Measurements from ENCODE around the gene LARGE1.

Gene LARGE1

DNA sequence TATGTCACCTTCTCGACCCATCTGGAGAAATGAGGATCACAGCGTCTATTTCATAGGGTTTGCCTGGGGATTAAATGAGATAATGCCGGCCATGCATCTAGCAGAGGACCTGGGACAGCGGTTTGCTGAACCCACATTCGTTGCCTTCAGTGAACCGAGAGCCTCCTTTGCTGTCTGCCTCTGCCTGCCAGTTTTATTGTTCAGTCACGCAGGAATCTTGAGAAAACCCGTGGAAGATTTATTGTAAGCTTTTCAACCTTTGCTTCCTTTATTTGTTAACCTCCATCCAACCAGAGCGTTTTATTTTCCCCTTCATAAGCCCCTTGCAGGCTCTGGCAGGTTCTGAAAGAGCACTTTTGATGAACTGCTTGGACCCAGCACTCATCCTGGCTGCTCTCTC, 659.8 kb downstream of the LARGE1 start:
- no peak overlapping the region for H3K27ac ChIP-seq
- DNase-seq (ENCODE audit: low read depth, low spot score): no peak

DNA sequence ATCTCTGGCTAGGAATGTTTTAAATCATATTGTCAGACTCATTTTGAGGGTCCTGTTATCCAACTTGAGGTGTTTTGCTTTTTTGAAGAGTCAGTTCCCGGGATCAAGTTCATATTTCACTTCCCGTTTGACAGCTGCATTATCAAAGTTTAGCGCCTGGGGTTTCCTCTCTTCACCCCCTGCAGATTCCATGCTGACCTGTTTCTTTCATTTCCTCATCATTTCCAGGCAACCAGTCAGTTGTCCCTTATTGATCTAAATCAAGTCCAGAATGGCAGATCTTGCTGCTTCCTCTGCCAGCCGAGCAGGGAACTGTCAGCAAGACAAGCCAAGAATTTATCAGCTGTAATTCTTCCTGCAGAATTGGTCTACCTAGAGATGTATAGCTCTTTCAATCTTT, 664.5 kb downstream of the LARGE1 start:
- H3K27ac ChIP-seq: no peak overlapping the region
- DNase-seq (ENCODE audit: low read depth, low spot score): no peak

DNA sequence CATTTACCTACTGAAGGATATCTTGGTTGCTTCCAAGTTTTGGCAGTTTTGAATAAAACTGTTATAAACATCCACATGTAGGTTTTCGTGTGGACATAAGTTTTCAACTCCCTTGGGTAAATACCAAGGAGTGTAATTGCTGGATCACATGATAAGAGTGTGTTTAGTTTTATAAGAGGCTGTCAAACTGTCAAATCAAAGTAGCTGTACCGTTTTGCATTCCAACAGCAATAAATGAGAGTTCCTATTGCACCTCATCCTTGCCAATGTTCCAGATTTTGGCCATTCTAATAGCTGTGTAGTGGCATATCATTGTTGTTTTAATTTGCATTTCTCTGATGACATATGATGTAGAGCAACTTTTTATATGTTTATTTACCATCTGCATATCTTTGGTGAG, 671.3 kb downstream of the LARGE1 start:
- DNase-seq (ENCODE audit: low read depth, low spot score): no peak
- H3K27ac ChIP-seq: no peak overlapping the region

DNA sequence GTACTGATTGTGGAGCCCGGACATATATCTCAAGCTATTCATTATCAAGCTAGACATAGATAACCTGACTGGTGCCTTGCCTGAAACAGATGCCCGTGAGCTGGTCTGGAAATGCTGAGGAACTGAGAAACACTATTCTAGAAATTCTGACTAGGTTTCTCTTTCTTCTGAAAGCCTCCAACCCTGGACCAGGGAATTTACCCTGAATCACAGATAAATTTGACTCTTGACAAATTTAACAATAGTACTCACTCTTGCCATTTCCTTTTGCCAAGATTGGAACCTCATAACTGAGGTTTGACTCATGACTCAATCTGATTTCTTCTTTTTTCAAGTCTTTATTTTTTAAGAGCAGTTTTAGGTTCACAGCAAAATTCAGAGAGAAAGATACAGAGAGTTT, 672.5 kb downstream of the LARGE1 start:
- no peak for DNase-seq (ENCODE audit: low read depth, low spot score)
- H3K27ac ChIP-seq: no peak overlapping the region

DNA sequence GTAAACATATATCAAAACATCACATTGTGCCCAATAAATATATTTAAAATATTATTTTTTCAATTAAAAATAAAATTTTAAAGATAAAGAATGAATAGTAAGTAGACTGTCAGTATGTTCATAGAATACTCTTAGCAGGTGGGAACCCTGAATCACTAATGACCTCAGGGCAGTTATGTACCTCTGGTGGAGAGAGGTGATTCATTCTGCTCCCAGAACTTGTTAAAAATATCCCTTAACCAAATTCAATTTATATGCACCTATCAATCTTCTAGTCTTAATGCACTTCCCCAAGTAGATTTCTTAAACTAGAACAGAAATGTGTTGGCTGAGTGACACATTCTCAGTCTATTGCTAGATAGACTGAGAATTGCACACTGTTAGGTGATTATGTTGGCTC, 678.2 kb downstream of the LARGE1 start:
- H3K27ac ChIP-seq: peak overlapping the region; percentile 64
- peak; percentile 44 for DNase-seq (ENCODE audit: low read depth, low spot score)

DNA sequence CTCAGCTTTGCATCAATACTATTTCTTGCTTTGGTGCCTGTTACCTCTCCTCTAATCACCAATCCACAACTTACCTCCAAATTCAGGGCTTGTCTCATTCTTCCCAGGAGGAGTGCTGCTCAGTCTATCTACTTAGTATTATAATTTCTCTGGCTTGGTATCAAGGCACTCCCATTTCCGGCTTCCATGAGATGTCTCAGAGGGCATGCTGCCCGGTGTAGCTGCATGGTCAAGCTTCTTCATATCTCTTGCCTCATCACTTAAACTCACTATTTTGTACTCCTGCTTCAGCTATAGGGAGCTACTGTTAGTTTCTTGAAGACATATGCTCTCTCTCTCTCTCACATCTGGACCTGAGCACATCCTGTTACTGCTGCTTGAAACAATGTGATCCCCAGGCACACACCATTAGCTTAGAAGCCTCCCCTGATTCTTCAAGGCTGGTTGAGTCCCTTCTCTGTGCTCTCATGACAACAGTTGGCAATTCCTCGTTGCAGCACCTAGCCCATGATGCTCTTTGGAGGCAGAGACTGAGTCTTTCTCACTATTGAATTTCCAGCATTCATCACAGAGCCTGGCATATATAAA, 679.3 kb downstream of the LARGE1 start:
- H3K27ac ChIP-seq: peak overlapping the region; percentile 64
- DNase-seq (ENCODE audit: low read depth, low spot score): no peak

DNA sequence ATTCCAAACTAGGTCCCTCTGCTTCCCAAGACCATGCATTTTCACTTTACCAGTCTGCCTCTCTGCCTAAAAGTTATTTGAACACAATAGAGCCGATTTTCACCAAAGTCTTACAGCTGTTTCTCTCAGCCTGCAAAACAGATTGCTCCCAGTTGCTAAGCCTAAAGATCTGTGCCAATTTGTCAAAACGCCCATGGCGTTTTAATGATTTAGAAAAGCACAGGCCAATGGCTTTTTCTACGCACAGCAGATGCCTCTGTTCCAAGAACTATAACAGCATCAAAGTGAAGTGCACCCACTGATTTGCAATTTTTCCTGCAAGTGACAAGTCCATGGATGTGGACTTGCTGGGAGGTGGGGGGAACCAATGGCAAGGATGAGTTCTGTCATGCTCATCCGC, 688.2 kb downstream of the LARGE1 start:
- no peak for DNase-seq (ENCODE audit: low read depth, low spot score)
- H3K27ac ChIP-seq: no peak overlapping the region

DNA sequence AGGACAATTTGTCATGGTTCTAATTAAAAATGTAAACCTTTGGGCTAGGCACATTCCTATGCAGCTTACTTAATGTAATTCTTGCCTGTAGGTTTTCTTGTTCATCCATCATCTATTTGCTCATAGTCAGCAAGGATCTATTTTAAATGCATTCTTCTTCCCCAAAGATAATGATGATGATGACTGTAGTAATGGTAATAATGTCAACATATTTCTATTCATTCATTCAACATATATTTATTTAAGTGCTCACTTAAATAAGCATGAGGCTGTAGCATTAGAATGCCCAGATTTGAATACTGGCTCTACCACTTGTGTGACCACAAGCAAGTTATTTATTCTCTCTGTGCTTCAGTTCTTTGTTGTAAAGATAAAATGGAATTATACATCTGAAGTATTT, 692.5 kb downstream of the LARGE1 start:
- H3K27ac ChIP-seq: no peak overlapping the region
- DNase-seq (ENCODE audit: low read depth, low spot score): peak; percentile 18

DNA sequence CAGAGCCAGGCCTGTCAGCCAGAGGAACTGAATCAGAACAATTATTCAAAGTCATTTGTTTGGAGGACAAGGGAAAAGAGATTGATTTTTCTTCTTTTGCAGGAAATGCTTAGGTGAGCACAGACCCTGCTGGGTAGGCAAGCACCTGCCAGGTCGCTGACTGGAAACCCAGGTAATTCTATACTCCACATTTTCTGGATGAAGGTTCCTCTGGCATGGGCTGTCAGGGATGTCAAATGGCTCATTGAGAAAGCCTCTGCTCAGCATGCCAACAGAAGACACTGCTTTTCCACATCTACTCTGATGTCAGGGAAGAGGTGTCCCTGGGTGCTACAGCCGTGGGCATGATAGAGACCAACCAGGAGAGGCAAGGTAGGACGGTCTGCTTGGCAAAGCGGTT, 695.4 kb downstream of the LARGE1 start:
- H3K27ac ChIP-seq: no peak overlapping the region
- DNase-seq (ENCODE audit: low read depth, low spot score): no peak

All from epithelial cell of prostate (primary cell).